ENCODE measurements around the gene NCK1.
"Not testable (repeated sequence)": the region's sequence is repeated elsewhere in the genome, so short reads cannot be mapped to it uniquely, and the experiment has no call there.

NCK1 gene

DNA sequence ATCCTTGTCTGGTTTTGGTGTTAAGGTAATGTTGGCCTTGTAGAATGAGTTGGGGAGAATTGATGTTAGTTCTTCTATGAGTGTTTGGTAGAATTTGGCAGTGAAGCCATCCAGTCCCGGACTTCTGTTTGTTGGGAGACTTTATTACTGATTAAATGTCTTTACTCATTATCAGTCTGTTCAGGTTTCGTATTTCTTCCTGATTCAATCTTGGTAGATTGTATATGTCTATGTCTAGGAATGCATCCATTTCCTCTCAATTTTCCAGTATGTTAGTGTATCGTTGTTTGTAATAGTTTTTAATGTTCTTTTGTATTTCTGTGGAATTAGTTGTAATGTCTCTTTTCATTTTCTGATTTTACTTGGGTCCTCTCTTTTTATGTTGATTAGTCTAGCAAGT is 39.4 kb downstream of the NCK1 start:
- no peak for DNase-seq
- in situ Hi-C loops (cut with MboI; ENCODE audit: low pct_unique_long_range_greater_than_20kb, low sequenced_read_pairs), result no loop called here

DNA sequence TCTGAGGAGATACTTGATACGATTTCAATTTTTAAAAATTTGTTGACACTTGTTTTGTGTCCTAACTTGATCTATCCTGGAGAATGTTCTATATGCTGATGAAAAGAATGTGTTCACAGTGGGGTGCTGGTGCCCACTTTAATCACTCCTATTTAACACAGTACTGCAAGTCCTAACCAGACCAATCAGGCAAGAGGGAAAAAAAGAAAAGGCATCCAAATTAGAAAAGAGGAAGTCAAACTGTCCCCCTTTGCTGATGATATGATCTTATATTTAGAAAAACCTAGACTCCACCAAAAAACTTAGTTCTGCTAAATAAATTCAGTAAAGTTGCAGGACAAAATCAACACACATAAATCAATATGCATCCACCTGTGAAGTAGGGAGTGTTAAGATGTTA is 40.5 kb downstream of the NCK1 start:
- peak; percentile 62 for DNase-seq
- in situ Hi-C loops (cut with MboI; ENCODE audit: low pct_unique_long_range_greater_than_20kb, low sequenced_read_pairs), result not testable (repeated sequence)

- in situ Hi-C loops (cut with MboI; ENCODE audit: low pct_unique_long_range_greater_than_20kb, low sequenced_read_pairs), result no loop called here
- no peak for DNase-seq
These were observed 41.9 kb downstream of the NCK1 start for GRCh38 chr3:136903899-136904298.

DNA sequence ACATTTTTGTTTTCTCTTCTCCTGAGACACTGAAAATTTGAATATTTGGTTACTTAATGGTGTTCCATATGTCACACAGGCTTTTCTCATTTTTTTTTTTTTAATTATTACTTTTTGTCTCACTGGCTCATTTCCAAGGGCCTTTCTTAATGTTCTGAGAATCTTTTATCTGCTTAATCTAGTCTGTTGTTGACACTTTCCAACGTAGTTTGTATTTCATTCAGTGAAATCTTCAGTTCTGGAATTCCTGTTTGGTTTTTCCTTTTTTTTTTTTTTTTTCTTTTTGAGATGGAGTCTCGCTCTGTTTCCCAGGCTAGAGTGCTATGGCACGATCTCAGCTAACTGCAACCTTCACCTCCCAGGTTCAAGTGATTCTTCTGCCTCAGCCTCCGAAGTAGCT is 42.7 kb downstream of the NCK1 start:
- no peak for DNase-seq
- in situ Hi-C loops (cut with MboI; ENCODE audit: low pct_unique_long_range_greater_than_20kb, low sequenced_read_pairs), result no loop called here

GRCh38 chr3:136905549-136905948 is 43.5 kb downstream of the NCK1 start:
- DNase-seq, result no peak
- in situ Hi-C loops (cut with MboI; ENCODE audit: low pct_unique_long_range_greater_than_20kb, low sequenced_read_pairs), result no loop called here

GRCh38 chr3:136906725-136907124 is 44.7 kb downstream of the NCK1 start:
- no peak for DNase-seq
- in situ Hi-C loops (cut with MboI; ENCODE audit: low pct_unique_long_range_greater_than_20kb, low sequenced_read_pairs), result no loop called here

DNA sequence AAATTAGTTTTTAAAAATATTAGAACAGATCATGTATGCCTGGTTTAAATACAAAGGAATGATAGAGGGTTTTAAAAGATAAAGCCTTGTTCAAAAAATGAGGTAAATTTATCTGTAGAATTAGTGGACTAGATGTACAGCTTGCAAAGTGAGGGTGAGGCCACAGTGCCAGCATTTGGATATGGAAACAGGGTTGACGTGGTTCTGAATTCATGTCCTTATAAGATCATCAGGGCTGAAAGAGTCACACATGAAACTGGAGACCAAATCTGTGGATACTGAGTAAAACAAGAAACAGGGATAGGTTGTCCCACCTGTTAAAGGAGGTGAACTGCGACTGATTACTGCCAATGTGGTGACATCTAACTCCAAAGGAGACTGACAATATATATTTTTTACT is 46.3 kb downstream of the NCK1 start:
- in situ Hi-C loops (cut with MboI; ENCODE audit: low pct_unique_long_range_greater_than_20kb, low sequenced_read_pairs), result no loop called here
- no peak for DNase-seq

DNA sequence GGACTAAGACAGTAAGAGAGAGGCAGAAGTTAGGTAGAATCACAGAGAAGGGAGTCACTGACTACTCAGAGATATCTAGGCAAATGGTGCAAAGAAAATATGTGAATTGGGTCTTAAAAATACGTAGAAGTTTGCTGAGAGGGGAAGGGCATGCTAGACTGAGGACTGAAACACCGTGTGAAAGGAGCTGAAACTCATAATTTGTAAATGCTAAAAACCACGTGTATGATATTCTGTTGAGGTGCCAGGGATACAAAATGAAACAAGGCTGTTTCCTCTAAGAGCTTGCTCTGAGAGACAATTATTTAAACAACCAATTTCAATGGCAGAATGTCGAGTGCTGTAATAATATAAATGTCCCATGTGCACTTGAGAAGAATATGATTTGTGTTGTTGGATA is 47.2 kb downstream of the NCK1 start:
- no peak for DNase-seq
- in situ Hi-C loops (cut with MboI; ENCODE audit: low pct_unique_long_range_greater_than_20kb, low sequenced_read_pairs), result no loop called here

- in situ Hi-C loops (cut with MboI; ENCODE audit: low pct_unique_long_range_greater_than_20kb, low sequenced_read_pairs), result no loop called here
- DNase-seq, result no peak
These were observed 48.7 kb downstream of the NCK1 start for GRCh38 chr3:136910697-136911096.

- DNase-seq, result no peak
- in situ Hi-C loops (cut with MboI; ENCODE audit: low pct_unique_long_range_greater_than_20kb, low sequenced_read_pairs), result no loop called here
These were observed 51.2 kb downstream of the NCK1 start for GRCh38 chr3:136913168-136913567.

DNA sequence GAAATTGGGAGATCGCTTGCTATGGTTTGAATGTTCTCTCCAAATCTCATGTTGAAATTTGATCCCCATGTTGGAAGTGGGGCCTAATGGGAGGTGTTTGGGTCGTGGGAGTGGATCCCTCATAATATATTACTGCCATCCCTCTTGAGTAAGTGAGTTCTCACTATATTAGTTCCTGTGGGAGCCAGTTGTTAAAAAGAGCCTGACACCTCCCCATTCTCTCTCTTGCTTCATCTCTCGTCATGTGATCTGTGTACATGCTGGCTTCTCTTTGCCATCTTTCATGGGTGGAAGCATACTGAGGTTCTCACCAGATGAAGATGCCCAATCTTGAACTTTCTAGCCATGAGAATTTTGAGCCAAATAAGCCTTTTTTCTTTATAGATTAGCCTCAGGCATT is 52.7 kb downstream of the NCK1 start:
- in situ Hi-C loops (cut with MboI; ENCODE audit: low pct_unique_long_range_greater_than_20kb, low sequenced_read_pairs), result no loop called here
- DNase-seq, result no peak

GRCh38 chr3:136916223-136916622 is 54.2 kb downstream of the NCK1 start:
- no peak for DNase-seq
- in situ Hi-C loops (cut with MboI; ENCODE audit: low pct_unique_long_range_greater_than_20kb, low sequenced_read_pairs), result no loop called here

GRCh38 chr3:136919799-136920580 is 58.0 kb downstream of the NCK1 start:
- no peak for DNase-seq
- in situ Hi-C loops (cut with MboI; ENCODE audit: low pct_unique_long_range_greater_than_20kb, low sequenced_read_pairs), result no loop called here

- no peak for DNase-seq
- in situ Hi-C loops (cut with MboI; ENCODE audit: low pct_unique_long_range_greater_than_20kb, low sequenced_read_pairs), result no loop called here
These were observed 59.0 kb downstream of the NCK1 start for GRCh38 chr3:136920904-136921611.

- in situ Hi-C loops (cut with MboI; ENCODE audit: low pct_unique_long_range_greater_than_20kb, low sequenced_read_pairs), result no loop called here
- no peak for DNase-seq
These were observed 63.6 kb downstream of the NCK1 start for GRCh38 chr3:136925425-136926190.

DNA sequence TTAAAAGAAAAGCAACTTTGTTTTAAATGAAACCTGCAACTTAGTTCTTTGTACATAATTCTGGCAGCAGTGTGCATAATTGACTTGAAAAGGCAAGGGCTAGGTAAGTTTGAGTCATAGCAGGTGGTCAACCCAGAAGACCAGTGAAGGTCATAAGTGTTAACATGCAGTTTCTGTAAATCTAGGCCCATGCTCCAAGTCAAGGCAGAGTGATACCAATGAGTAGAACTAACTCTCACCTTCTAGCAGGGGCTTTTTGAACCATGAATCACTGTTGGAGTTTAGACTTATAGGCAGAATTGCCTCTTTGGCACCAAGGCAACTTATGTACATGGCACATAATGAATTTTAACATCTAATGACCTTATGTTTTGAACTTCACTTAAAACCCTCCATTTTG is 66.2 kb downstream of the NCK1 start:
- no peak for DNase-seq
- in situ Hi-C loops (cut with MboI; ENCODE audit: low pct_unique_long_range_greater_than_20kb, low sequenced_read_pairs), result no loop called here

DNA sequence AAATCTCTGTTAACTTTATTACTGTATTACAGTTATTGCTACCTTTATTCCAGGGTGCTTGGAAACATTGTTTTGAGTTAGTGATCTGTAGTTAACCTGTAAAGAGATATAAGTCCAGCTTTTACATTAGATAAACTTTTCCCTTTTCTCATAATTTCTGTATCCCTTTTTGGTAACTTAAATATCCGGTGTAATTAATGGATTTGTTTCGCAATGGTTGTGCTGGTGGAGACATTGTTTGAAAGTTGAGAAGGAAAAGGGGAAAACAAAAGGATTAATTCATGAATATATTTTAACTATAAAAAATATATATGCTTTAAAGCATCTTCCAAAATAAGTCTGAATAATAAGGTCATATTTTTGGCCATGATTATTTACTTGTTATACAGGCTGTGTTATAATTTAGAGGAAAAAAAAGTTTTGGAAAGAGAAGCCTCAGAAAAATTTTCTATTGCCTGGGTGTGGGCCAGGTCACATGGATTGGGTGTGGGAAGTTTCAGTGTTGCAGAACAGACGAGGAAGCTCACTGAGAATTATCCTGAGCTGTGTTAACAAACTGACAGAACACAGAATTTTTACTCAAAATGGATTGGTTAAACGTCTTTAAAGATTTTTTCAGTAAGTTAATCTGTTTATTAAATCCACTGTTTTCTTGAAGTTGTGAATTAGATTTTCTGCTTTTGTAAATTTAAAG is 68.1 kb downstream of the NCK1 start:
- in situ Hi-C loops (cut with MboI; ENCODE audit: low pct_unique_long_range_greater_than_20kb, low sequenced_read_pairs), result no loop called here
- DNase-seq, result no peak

- in situ Hi-C loops (cut with MboI; ENCODE audit: low pct_unique_long_range_greater_than_20kb, low sequenced_read_pairs), result no loop called here
- no peak for DNase-seq
These were observed 69.6 kb downstream of the NCK1 start for GRCh38 chr3:136931606-136932005.

- DNase-seq, result no peak
- in situ Hi-C loops (cut with MboI; ENCODE audit: low pct_unique_long_range_greater_than_20kb, low sequenced_read_pairs), result no loop called here
These were observed 70.5 kb downstream of the NCK1 start for GRCh38 chr3:136932523-136932922.

Data from KBM-7 (cell line).